ENCODE measurements around the gene MME. TPM values are rescaled to one million over a fixed set of nuclear protein-coding genes. Genes with fewer than 3 reads are reported as not detected.

Gene MME
- total and polyA plus RNA-seq, 2 donors from 2014 or later = 8.4 to 126 TPM

- TF ChIP-seq, protein P1, sequence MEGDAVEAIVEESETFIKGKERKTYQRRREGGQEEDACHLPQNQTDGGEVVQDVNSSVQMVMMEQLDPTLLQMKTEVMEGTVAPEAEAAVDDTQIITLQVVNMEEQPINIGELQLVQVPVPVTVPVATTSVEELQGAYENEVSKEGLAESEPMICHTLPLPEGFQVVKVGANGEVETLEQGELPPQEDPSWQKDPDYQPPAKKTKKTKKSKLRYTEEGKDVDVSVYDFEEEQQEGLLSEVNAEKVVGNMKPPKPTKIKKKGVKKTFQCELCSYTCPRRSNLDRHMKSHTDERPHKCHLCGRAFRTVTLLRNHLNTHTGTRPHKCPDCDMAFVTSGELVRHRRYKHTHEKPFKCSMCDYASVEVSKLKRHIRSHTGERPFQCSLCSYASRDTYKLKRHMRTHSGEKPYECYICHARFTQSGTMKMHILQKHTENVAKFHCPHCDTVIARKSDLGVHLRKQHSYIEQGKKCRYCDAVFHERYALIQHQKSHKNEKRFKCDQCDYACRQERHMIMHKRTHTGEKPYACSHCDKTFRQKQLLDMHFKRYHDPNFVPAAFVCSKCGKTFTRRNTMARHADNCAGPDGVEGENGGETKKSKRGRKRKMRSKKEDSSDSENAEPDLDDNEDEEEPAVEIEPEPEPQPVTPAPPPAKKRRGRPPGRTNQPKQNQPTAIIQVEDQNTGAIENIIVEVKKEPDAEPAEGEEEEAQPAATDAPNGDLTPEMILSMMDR (IDR thresholded peaks at IDR 0.05; ENCODE audit: borderline replicate concordance, extremely low read depth, insufficient read depth) = no peak
These were observed 109.4 kb downstream of the MME start for GRCh38 chr3:155189478-155189877.

GRCh38 chr3:155190691-155191090 lies 110.6 kb downstream of the MME start:
- intact Hi-C loops (cut with DNase I) = no loop called here
- no peak overlapping the region for H3K9ac ChIP-seq (ENCODE audit: low read length in 3 of 3)
- no peaks in the 10 kb centered on the region for H3K36me3 ChIP-seq (ENCODE audit: control insufficient read depth in 2 of 3, insufficient read depth in 3 of 3, low read length in 3 of 3)
- H3K4me1 ChIP-seq (ENCODE audit: control insufficient read depth in 2 of 3, insufficient read depth in 2 of 3, low read depth in 1 of 3, low read length in 3 of 3) = no peaks in the 10 kb centered on the region
- H3K4me3 ChIP-seq (ENCODE audit: low read length in 3 of 3) = no peak overlapping the region
- H3K27ac ChIP-seq (ENCODE audit: low read depth in 2 of 2, low read length in 2 of 2) = no peak overlapping the region
- H3K27me3 ChIP-seq (ENCODE audit: control insufficient read depth, insufficient read depth, low read length) = no peaks in the 10 kb centered on the region
- H3K9me3 ChIP-seq (ENCODE audit: control insufficient read depth in 2 of 3, insufficient read depth in 1 of 3, low read length in 3 of 3) = no peaks in the 10 kb centered on the region
- DNase-seq (no peak), FAIRE-seq (no peak)
- TF ChIP-seq, protein P1 (IDR thresholded peaks at IDR 0.05; ENCODE audit: borderline replicate concordance, extremely low read depth, insufficient read depth) = no peak

More at GRCh38 chr3:155189478-155189877, 109.4 kb downstream of the MME start:
- DNase-seq (no peak), FAIRE-seq (no peak)
- intact Hi-C loops (cut with DNase I) = no loop called here
- Histone ChIP-seq H3K9ac (ENCODE audit: low read length in 3 of 3) (no peak overlapping the region), H3K27ac (ENCODE audit: low read depth in 2 of 2, low read length in 2 of 2) (no peak overlapping the region), H3K9me3 (ENCODE audit: control insufficient read depth in 2 of 3, insufficient read depth in 1 of 3, low read length in 3 of 3) (no peaks in the 10 kb centered on the region), H3K4me3 (ENCODE audit: low read length in 3 of 3) (no peak overlapping the region), H3K4me1 (ENCODE audit: control insufficient read depth in 2 of 3, insufficient read depth in 2 of 3, low read depth in 1 of 3, low read length in 3 of 3) (no peaks in the 10 kb centered on the region), H3K36me3 (ENCODE audit: control insufficient read depth in 2 of 3, insufficient read depth in 3 of 3, low read length in 3 of 3) (no peaks in the 10 kb centered on the region), H3K27me3 (ENCODE audit: control insufficient read depth, insufficient read depth, low read length) (no peaks in the 10 kb centered on the region)

GRCh38 chr3:155192957-155193746 lies 113.0 kb downstream of the MME start:
- FAIRE-seq (no peak), DNase-seq (no peak)
- no peaks in the 10 kb centered on the region for H3K36me3 ChIP-seq (ENCODE audit: control insufficient read depth in 2 of 3, insufficient read depth in 3 of 3, low read length in 3 of 3)
- H3K4me1 ChIP-seq (ENCODE audit: control insufficient read depth in 2 of 3, insufficient read depth in 2 of 3, low read depth in 1 of 3, low read length in 3 of 3) = no peaks in the 10 kb centered on the region
- TF ChIP-seq, protein P1 (IDR thresholded peaks at IDR 0.05; ENCODE audit: borderline replicate concordance, extremely low read depth, insufficient read depth) = no peak
- H3K9me3 ChIP-seq (ENCODE audit: control insufficient read depth in 2 of 3, insufficient read depth in 1 of 3, low read length in 3 of 3) = no peaks in the 10 kb centered on the region
- no peaks in the 10 kb centered on the region for H3K27me3 ChIP-seq (ENCODE audit: control insufficient read depth, insufficient read depth, low read length)
- no peak overlapping the region for H3K27ac ChIP-seq (ENCODE audit: low read depth in 2 of 2, low read length in 2 of 2)
- intact Hi-C loops (cut with DNase I) = no loop called here
- no peak overlapping the region for H3K4me3 ChIP-seq (ENCODE audit: low read length in 3 of 3)
- no peak overlapping the region for H3K9ac ChIP-seq (ENCODE audit: low read length in 3 of 3)

Data from kidney (tissue), 14 donors.